HG02623 (cell line): ENCODE data around the gene P4HA2.

Experiments
- ATAC-seq: cut with Tn5 transposase; IDR thresholded peaks from one replicate; pipeline ENCODE4 v1.9.1; 2021; ENCODE audit warnings: moderate library complexity; ENCODE audit not compliant: unreplicated experiment

The P4HA2 gene

DNA sequence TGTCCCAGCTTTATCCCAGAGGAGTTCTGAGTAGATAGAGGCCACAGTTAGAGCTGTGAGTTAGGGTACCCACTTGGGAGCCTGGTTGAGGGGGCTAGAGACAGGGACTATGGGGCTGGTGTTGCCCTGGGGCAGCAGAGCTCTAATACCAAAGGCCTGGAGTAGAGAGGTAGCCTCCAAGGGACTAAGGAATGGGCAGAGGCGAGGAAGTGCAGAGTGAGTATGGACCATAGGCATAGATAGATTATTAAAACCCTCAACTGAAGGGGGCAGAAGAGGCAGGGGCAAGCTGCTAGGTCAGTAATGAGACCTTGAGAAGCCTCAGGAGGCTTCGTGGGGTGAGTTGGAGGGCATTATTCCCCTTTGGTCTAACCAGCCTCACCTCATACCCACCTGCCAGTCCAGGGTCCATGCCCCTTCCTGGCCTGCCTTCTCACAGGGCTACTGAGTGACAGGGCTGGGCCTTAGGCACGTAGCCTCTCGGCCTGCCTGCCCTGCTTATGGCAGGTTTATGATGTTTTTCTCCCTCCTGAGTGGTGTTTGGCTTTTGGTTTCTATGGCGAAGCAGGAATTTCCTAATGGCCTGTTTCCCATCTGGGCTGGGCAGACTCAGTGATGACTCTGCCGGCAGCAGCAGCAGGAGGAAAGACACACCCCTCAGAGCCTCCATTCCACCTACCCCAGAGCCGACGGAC lies 37.8 kb upstream of the P4HA2 start:
- ATAC-seq = no peak

DNA sequence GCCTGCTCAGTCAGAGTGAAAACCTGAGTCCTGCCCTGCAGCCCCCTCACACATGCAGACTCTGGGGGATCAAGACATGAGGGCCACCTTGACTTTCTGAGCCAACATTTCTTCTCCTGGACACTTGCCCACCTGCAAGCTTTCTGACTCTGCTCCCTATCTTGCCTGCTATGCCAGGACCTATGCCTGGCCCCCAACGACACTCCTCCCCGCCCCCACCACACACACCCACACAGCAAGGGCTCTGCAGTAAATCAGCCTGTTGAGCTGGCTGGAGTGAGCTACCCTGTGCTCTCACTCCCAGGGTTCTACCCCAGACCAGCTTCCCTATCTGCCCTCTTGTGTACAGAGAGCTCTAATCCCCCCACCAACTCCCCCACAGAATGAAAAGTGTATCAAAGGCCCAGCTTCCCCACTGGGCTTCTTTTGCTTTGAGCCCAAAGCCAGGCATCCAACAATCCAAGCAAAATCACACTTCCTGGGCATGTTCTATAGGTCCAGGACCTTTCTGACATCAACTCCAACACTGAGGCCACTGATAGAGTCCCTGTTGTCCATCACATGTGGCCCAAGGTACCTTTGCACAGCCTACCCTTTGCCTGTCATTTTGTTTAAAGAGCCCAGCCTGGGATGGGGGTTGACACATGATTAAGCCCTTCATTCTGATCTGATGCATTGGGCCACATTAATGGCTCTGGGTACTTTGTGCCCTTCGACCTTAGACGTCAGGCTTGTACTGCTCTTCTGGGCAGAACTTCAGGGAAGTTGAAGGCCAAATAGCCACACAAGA lies 37.1 kb upstream of the P4HA2 start:
- ATAC-seq = no peak

DNA sequence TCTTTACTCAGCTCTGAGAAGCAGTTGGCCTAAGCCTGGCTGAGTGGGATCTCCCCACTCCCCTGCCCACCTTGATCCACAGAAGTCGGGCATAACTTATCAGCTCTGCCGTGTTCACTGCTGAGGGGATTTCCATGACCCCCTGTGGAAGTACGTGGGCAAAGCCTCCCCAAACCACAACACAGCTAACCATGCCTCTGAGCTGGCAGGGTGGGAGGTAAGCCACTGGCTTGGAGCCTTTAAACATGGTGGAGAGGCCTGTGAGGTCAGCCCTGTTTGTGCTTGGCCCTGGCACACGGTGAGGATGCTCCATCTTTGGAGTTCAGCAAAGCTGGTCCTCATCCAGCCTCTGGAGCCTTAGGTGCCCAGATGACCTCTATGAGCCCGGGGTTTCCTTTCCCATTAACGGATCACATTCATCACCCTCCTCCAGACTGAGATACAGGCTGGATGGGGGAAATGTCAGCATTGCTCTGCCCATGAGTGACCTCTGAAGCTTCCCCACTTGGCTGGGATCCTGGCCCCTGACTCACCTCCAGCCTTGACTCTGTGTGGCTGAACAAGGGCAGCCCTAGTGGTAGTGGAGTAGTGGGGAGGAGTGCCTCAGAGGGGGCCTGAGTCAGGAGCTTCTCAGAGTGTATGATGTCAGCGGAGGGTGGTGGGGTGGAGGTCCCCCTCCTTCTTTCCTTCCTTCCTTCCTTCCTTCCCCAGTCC lies 36.1 kb upstream of the P4HA2 start:
- no peak for ATAC-seq

DNA sequence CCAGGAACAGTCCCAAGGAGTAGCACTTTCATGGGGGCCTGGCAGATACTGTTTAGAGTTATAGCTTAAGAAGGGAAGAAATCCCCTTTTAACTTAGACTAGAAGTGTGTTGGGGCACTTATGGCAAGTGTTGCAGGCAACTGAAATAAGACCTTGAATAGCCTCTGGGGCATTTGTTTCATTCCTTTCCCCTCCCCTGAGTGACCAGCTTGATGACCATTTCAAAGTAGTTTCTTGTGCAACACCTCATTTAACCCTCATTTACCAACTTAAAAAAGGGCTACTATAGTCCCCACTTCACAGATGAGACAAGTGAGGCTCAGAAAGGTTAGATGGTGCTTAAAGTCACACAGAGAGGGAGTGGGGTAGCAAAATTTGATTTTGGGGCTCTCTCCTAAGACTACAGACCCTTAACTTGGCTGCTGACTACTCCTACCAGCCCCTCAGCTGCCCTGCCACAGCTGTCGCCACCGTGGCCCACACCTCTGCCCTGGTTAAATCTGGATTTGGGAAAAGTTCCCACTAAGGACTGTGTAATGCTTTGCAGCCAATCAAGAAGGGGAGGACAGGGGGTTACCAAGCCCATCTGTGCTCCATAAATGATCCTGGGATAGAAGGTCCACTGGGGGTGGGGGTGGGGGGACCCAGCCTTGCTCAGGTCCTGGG lies 35.4 kb upstream of the P4HA2 start:
- no peak for ATAC-seq

DNA sequence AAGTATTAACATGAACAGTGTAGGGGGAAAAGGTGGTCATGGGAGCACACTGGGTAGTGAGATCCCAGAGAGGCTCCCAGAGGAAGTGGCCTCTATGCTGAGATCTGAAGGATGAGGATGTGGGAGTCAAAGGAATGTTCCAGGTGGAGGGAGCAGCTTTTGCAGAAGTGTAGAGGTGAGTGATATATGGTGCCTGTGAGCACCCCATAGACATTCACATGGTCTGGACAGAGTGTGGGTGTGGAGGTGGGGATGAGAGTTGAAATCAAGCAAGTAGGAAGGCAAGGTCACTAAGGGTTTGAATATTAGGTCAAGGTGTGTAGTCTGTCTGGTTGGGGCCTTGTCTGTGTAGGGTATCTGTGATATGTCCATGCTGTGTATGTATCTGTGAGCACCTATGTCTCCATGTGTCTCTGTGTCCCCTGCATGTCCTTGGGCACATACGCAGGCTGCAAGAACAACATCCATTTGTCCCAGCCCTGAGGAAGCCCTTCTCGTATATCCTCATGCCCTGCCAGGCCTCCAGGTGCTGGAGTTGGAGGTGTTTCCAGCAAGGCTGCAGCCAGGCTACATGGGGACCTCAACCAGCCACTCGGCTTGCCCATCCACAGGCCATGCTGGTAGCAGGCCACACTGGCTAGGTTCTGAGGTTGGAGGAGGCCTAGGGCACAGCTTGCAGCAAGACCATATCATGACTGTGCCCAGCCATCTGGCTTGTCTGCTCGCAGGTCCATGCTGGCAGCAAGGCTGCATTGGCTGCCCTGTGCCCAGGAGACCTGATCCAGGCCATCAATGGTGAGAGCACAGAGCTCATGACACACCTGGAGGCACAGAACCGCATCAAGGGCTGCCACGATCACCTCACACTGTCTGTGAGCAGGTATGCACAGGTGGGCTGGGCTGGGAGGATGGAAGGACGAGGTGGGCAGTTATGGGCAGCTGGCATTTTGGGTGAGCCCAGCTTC lies 34.5 kb upstream of the P4HA2 start:
- ATAC-seq = no peak

DNA sequence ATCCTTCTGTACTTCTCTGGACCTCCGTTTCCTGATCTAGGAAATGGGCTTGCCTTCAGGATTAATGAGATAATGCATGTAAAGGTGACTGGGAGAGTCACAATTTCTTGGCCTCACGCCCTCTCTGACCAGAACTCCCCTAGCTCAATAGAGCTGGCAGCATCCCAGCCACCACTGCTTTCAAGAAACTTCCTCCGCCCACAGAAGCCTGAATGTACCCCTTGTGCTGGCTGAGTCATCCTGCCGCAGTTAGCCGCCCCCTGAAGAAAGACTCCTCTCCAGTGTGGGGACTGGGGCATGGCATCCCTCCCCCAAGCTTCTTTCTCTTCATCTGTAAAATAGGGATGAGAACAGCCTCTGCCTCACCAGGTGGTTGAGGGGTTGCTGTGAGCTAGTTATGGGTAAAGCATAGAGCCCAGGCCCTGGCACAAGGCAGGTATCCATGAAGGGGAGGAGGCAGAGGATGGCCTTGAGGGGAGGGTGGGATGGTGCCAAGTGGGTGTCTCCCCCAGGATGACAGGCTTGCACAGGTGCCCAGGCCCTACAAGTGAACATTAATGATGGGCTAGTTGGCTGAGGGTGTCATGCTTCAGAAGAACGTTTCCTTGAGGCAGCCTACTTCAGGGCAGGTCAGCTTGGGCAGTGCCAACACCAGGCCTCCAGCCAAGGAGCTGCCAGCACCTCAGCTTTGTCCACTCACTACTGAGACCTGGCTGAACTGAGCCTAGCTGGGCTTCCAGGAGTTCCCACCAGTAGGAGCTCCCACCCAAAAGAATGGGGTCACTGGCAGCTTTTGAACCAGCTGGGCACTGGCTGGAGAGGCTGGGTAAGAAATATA lies 33.3 kb upstream of the P4HA2 start:
- peak; percentile 55 for ATAC-seq

DNA sequence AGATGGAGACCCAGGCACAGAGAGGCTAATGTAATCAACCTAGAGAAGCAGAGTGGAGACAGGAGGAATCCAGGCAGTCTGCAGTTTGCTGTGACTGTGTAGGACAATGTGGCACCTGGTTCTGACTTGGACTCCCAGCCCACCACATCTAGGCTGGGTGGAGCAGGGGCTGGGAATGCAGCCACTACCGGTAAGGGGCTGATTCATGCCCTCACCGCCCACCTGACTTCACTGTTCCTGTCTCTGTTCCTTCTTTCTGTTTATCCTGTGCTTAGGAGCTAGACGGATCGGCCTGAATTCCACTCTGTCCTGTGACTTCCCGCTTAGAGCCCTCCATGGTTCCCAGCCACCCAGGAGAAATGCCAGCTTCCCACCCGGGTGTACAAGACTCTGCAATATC lies 32.4 kb upstream of the P4HA2 start:
- ATAC-seq = no peak

DNA sequence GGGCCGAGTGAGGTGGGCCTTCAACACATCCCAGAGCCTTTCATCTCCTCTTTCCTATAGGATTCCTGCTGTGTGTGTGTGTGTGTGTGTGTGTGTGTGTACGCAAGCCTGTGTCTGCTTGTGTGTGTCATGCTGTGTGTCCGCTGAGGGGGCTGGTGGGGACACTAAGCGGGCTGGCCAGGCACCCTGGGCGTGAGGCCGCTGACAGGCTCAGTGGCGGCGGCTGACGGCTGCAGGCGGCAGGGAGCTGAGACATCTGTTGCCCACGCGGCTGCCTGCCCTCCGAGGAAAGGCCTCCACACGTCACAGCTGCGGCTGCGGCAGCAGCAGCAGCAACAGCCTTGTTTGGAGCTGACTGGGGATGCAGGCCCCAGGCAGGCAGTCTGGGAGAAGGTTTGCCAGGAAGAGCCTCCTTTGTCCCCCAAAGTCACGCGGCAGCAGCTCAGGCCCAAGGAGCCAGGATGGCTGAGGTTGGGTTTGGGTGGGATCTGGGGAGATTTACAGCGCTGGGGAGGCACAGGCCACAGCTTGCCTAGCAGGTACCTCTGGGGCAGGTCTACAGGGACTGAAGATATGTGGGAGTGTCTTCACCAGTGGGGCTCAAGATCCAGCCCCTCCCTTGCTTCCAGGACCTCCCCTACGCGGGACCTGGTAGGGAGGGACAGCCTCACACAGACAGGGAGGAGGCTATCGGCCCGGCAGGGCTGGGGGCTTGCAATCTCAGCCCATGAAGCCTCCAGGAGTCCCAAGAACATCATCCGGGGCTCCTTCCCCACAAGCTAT lies 31.6 kb upstream of the P4HA2 start:
- no peak for ATAC-seq

DNA sequence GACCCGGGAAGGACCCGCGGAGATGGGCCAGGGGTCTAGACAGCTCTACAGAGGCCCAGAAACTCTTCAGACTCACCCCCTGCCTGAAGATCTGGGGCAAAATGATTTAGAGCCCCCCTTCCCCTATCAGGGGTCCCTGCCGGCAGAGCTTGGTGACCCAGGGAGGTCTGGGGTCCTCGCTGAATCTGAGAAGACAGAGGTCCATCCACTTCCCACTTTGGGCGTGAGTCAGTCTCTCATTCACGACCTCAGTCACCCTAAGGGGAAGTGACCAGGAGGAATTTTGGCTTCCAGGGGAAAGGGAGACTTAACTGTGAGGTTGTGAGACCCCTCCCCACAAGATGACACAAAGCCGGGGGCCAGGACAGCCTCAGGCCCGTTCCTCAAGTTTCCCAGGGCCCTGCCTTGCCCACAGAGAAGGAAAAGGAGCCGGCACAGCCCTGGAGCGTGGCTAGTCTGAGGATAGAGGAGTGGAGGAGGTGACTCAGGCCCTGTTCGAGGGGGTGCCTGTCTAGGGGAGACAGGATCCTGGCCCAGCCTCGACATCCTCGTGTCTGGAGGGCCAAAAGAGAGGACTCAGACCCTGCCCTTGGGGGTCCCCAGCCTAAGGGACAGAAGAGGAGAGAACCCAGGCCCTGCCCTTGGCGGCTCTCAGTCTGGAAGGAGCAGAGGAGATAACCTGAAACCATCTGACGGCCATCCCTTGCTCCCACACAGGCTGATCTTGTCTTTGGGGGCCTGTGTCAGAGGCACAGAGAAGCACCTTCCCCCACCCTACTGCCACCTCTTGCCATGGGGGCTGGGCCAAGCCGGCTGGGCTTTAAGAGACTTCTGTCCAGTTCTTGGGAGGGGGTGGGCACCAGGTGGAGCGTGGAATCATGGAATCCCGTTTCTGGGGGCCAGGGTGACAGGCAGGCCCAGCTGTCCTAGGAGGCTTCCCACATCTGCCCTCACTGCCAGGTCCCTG lies 30.7 kb upstream of the P4HA2 start:
- ATAC-seq = no peak

DNA sequence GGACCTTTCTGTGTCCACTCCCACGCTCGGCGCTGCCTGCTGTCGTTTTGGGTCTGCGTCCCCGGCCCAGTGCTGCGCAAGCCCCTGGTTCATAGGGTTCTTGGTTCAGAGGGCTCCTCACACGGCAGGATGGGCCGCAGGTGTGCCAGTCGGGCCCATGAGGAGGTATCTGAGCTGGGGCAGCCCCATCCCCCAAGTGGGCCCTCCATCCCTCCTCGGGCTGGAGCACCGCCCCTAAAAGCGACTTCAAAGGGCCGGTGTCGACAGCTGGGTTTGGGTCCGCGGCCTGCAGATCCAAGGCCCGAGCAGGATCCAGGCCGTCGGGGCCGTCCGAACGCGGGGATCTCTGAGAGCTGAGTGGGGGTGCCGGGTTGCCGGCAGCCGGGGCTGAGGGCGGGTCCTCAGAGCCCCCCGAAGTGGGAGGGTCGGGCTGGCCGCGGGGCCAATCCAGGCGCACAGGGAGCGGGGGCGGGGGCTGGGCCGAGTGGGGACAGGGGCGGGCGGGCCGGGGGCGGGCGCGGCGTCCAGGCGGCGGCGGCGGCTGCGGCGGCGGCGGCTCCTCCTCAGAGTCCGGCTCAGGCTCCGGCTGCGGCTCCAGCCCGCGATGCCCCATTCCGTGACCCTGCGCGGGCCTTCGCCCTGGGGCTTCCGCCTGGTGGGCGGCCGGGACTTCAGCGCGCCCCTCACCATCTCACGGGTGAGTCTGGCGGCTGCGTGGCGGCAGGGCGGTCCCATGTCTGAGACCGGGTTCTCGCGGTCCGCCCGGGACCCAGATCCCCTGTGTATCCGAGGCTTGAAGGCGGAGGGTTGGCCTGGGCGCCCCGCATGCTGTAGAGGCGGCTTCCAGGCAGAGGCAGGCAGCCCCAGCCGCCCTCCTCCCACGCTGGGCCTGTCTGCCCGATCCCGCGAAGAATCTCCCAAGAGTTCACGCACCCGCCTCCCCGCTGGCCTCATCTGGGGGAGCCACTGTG lies 29.8 kb upstream of the P4HA2 start, which contains the start of gene PDLIM4:
TSS of gene PDLIM4 (plus strand) at position 566 of the 971 bp plus-strand sequence. CDS start at position 605, 39 bp downstream.
- ATAC-seq = no peak

DNA sequence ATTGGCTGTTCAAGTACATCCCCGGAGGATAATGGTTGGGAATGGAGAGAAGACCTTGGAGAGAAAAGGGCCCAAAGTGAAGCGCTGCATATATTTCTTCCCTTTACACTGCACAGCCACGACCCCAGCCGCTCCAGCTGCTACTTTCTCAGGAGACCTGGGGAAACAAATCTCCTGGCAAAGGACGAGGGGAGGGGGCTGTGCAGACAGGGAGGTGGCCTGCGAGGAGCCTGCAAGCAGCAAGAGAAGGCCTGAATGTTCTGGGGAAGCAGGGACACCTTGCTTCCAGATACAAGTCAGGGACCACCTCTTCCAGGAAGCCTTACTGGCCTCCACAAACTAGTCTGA lies 29.1 kb upstream of the P4HA2 start:
- no peak for ATAC-seq

DNA sequence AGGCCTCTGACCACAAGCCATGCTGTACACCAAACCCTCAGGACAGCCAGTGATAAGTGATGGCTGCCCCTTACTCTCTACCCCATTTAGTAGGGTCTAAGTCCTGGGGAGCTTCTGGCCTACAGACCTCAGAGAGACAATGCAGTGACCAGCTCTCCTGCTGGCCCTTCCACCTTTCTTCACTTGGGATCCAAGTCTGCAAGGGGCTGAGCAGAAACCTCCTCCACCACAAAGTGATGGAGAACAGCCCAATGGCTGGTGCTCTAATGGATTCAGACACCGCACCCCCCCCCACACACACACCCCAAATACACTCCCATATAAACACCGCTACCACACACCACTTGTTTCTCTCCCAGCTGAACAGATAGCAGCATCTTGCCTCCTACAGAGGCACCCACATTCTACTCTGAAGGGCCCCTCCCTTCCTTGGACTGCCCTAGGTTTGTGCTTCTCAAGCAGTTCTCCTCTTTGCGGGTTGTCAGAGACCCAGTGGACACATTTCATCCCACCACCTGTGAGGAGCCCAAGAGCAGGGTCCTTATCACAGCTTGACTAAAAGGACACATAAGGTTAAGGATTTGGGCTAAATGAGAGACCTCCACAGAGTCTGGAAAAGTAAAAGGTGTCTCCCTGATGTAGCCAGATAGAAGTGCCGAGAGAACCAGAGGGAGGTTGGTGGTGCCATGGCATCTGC lies 28.6 kb upstream of the P4HA2 start:
- no peak for ATAC-seq

DNA sequence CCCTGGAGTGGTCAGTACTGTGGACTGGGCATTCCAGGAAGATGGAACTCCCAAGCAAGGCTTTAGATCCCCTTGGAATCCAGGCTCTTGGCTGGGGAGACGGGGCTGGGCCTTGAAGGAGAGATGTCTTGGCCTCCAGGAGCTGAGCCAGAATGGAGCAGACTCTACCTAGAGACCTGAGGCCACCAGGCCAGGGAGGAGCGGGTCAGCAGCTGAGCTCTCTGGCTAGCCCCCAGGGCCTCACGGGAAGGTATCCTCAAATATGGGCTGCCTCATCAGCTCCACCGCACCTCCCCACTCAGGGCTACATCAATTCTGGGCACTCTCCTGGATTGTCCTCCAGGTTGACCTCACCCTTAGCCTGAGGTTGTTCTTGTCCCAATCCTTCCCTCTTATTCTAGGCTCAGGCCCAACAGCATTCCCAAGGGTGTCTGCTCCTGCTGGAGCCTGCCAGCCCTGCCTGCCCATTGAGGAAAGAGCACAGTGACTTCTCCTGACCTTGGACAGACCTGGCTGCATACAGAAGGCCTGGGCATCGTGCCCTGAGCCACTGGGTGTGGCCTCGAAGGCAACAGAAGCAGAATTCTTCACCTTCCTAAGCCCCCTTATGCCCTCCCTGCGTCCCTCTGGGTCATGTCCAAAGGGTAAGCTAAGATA lies 26.8 kb upstream of the P4HA2 start:
- ATAC-seq = no peak

DNA sequence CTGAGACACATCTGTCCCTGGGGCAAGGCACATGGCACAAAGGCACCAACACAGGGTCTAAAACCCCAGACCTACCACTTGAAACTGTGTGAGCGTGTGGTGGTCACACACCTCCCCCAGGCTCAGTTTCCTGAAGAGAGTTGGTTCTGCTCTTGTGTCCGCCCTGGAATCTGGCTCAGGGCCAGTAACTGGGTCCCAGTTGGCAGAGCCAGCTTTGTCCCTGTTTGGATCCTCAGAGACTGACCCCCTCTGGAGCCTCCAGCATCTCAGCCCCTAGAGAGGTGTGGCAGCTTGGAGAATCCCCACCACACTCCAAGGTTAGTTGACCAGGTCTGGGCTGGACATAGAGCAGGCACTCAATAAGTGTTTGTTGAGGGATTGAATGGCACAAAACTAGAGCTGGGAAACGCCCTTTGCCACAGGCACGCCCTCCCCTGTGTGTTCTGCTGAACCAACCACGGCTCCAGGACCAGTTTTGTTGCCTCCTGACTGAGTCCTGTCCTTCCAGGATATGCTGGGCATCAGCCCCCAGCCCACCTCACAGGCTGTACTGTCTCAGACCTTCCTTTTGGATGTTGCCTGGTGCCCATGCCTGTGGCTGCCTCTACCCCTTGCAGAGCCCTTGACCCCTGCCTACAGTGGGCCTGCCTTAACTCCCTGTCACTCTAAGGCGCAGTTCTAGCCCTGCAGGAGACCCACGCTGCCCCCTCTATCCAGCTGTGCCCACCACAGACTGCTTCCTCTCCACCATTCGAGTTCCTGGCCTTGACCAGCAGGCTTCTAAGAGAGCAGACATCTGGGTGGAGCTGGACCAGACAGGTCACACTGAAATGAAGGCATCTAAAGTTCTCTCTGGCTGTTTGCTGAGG lies 26.0 kb upstream of the P4HA2 start:
- ATAC-seq = no peak
